B cell (primary cell): ENCODE measurements around the gene SMTN. TPM values are rescaled to one million over a fixed set of nuclear protein-coding genes. Genes with fewer than 3 reads are reported as not detected.

Source experiments
- ATAC-seq: fragments of 200-7000 bp; cut with Tn5 transposase; one replicate; pipeline ENCODE4 v1.10.0; 2021; ENCODE audit warnings: low read depth, mild to moderate bottlenecking, moderate number of reproducible peaks, moderate library complexity
- CTCF ChIA-PET: fragments of 350-600 bp; sonication (Branson Sonifier 250); formaldehyde crosslinking; loops from one replicate; lab custom pipeline; 2021; ENCODE audit warnings: antibody characterized with exemption, inconsistent platforms; lab: Charles Lee
- POLR2A ChIA-PET: fragments of 350-600 bp; sonication (Branson Sonifier 250); formaldehyde crosslinking; loops from one replicate; lab custom pipeline; 2021; ENCODE audit warnings: antibody characterized with exemption; lab: Charles Lee
- DNase-seq: peaks from one replicate; pipeline ENCODE4 v3.0.0; 2013
- H2AFZ ChIP-seq: 2 replicates; pipeline ENCODE4 v1.6.1; 2012; ENCODE audit warnings: mild to moderate bottlenecking, low read depth, low read length; ENCODE audit not compliant: insufficient read depth, poor library complexity, severe bottlenecking
- H3K27ac ChIP-seq, 2 donors: 1 replicate in 1 of 2; 2 replicates in 1 of 2; pipeline ENCODE4 v1.5.1; 2012 to 2013; ENCODE audit warnings: low read length in 2 of 2, mild to moderate bottlenecking in 2 of 2, moderate library complexity in 1 of 2
- H3K27me3 ChIP-seq, 4 experiments: fragments of 200-600 bp in 1 of 4; sonication (generic) in 1 of 4; replicated peaks in 1 of 4; 1 replicate in 2 of 4; 2 replicates in 2 of 4; pipeline versions ENCODE4 v1.6.1 to v1.7.0; 2013 to 2016; ENCODE audit warnings: low read length in 3 of 4, mild to moderate bottlenecking in 2 of 4, mixed read lengths in 1 of 4, moderate library complexity in 1 of 4; ENCODE audit not compliant: insufficient read depth in 4 of 4, control insufficient read depth in 3 of 4; ENCODE audit errors: control extremely low read depth in 1 of 4
- H3K36me3 ChIP-seq, 2 experiments: replicated peaks in 1 of 2; 1 replicate in 1 of 2; 2 replicates in 1 of 2; pipeline versions ENCODE4 v1.6.1 to v1.7.1; 2013; ENCODE audit warnings: low read length in 1 of 2; ENCODE audit not compliant: insufficient read depth in 2 of 2, control insufficient read depth in 1 of 2; ENCODE audit errors: control extremely low read depth in 1 of 2, extremely low read depth in 1 of 2
- H3K4me1 ChIP-seq, 2 donors: fragments of 200-600 bp in 1 of 2; sonication (generic) in 1 of 2; 1 replicate in 1 of 2; 2 replicates in 1 of 2; pipeline versions ENCODE4 v1.5.1 to v1.6.1; 2013 to 2017; ENCODE audit warnings: low read length in 2 of 2; ENCODE audit not compliant: control insufficient read depth in 2 of 2, insufficient read depth in 2 of 2
- H3K4me2 ChIP-seq: replicated peaks from 2 replicates; pipeline ENCODE3; 2012; ENCODE audit warnings: mild to moderate bottlenecking, low read depth, low read length; ENCODE audit not compliant: poor library complexity, severe bottlenecking
- H3K4me3 ChIP-seq, 5 experiments: fragments of 200-600 bp in 1 of 5; sonication (generic) in 1 of 5; 1 replicate in 3 of 5; 2 replicates in 2 of 5; pipeline versions ENCODE4 v1.5.1 to v1.7.0; 2011 to 2016; ENCODE audit warnings: low read length in 4 of 5, mild to moderate bottlenecking in 4 of 5, low read depth in 2 of 5, control low read depth in 1 of 5, moderate library complexity in 1 of 5; ENCODE audit not compliant: insufficient read depth in 1 of 5; ENCODE audit errors: control extremely low read depth in 1 of 5, extremely low read depth in 1 of 5
- H3K79me2 ChIP-seq: fragments of 200-600 bp; sonication (generic); one replicate; pipeline ENCODE4 v1.6.0; 2016; ENCODE audit warnings: low read length; ENCODE audit not compliant: control insufficient read depth, insufficient read depth
- H3K9ac ChIP-seq: fragments of 200-600 bp; sonication (generic); 2 replicates; pipeline ENCODE4 v1.6.1; 2017; ENCODE audit warnings: mild to moderate bottlenecking, low read length, moderate library complexity
- H3K9me3 ChIP-seq, 3 donors: one replicate each; pipeline versions ENCODE4 v1.6.1 to v1.7.1; 2013; ENCODE audit warnings: low read length in 2 of 3; ENCODE audit not compliant: control insufficient read depth in 2 of 3, insufficient read depth in 1 of 3; ENCODE audit errors: control extremely low read depth in 1 of 3
- H4K20me1 ChIP-seq: 2 replicates; pipeline ENCODE4 v1.6.0; 2012; ENCODE audit warnings: mild to moderate bottlenecking, low read length; ENCODE audit not compliant: insufficient read depth, control insufficient read depth, poor library complexity, severe bottlenecking
- H3K27ac Mint-ChIP-seq: one replicate; pipeline ENCODE4 v1.8.0; 2021; ENCODE audit warnings: mixed read lengths
- H3K27me3 Mint-ChIP-seq: one replicate; pipeline ENCODE4 v1.8.0; 2021; ENCODE audit warnings: mixed read lengths
- H3K4me1 Mint-ChIP-seq: one replicate; pipeline ENCODE4 v1.8.0; 2021; ENCODE audit warnings: mixed read lengths
- H3K4me3 Mint-ChIP-seq: one replicate; pipeline ENCODE4 v1.8.0; 2021; ENCODE audit warnings: mixed read lengths
- H3K9me3 Mint-ChIP-seq: one replicate; pipeline ENCODE4 v1.8.0; 2022; ENCODE audit warnings: mixed read lengths; ENCODE audit not compliant: insufficient read depth
- EZH2 ChIP-seq: IDR thresholded peaks from 2 replicates; pipeline ENCODE4 v1.6.1; 2012; ENCODE audit warnings: borderline replicate concordance, low read depth, mild to moderate bottlenecking, moderate library complexity, low read length; ENCODE audit not compliant: insufficient read depth, poor library complexity, severe bottlenecking
- WGBS: methylation state at CpG from one replicate; pipeline ENCODE4 v1.1.5; 2013; ENCODE audit warnings: missing lambda C conversion rate; ENCODE audit not compliant: insufficient coverage; 5-methylcytosine and 5-hydroxymethylcytosine counted together
- intact Hi-C: fragments of 100-400 bp; cut with micrococcal nuclease; formaldehyde crosslinking; loops from one replicate; pipeline ENCODE4 v1.10.0; 2022
- polyA plus RNA-seq: library from polyadenylated mRNA; depleted of rRNA; stranded (reverse); fragments of >200 nt; gene quantifications from 2 replicates; pipeline ENCODE4 v1.2.3, GENCODE V29; 2012
- total RNA-seq, 2 donors: library from RNA; stranded (reverse); fragments of 120-200 nt in 1 of 2; gene quantifications; 1 replicate in 1 of 2; 2 replicates in 1 of 2; pipeline versions ENCODE4 v1.2.3 to v1.2.4, GENCODE V29; 2013 to 2022
- TF ChIP-seq, protein P1 (sequence below): fragments of 200-600 bp; IDR thresholded peaks from one replicate; pipeline ENCODE4 v1.8.0; 2022; ENCODE audit warnings: antibody characterized with exemption, mild to moderate bottlenecking

The SMTN gene
- total and polyA plus RNA-seq, 2 donors (not counting 1 experiment from before 2014, with no cell fraction given), result 4.0 to 7.0 TPM

DNA sequence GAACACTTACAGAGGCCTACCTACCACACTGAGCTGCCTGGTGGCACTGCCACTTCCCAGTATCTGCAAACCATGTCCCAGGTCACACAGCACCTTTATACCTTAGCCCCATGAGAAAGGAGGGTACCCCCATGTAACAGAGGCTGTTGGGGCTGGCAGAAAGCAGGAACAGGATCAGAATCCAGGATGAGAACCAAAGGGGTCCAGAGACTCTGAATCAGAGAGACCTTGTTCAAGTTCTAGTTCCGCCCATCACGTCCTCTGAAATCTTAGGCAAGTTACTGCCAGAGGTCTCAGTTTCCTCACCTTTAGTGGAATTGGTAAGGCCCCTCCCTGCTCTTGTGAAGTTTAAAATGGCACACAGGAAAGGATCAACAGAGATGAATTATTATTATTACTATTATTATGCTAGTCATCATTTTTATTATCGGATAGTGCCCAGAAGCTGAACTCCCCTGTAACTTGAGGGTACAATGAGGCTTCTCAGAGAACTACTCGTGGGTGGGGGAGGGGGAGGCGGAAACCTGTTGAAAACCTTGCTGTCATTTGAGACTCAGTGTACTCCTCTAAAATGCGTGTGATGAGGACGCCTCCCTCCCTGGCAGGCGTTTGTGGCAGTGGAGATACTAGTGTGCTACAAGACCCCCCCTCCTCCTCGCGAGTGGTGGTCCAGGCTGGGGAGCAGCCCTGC is 17.0 kb downstream of the SMTN start:
- Mint-ChIP-seq H3K9me3 (no peaks in the 10 kb centered on the region), H3K27ac (no peak overlapping the region), H3K27me3 (no peaks in the 10 kb centered on the region), H3K4me1 (no peaks in the 10 kb centered on the region), H3K4me3 (no peak overlapping the region)
- TF ChIP-seq, protein P1, sequence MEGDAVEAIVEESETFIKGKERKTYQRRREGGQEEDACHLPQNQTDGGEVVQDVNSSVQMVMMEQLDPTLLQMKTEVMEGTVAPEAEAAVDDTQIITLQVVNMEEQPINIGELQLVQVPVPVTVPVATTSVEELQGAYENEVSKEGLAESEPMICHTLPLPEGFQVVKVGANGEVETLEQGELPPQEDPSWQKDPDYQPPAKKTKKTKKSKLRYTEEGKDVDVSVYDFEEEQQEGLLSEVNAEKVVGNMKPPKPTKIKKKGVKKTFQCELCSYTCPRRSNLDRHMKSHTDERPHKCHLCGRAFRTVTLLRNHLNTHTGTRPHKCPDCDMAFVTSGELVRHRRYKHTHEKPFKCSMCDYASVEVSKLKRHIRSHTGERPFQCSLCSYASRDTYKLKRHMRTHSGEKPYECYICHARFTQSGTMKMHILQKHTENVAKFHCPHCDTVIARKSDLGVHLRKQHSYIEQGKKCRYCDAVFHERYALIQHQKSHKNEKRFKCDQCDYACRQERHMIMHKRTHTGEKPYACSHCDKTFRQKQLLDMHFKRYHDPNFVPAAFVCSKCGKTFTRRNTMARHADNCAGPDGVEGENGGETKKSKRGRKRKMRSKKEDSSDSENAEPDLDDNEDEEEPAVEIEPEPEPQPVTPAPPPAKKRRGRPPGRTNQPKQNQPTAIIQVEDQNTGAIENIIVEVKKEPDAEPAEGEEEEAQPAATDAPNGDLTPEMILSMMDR, result no peak
- TF ChIP-seq EZH2, result no peak
- Histone ChIP-seq H3K36me3 (no peaks in the 10 kb centered on the region), H3K9ac (no peak overlapping the region), H3K79me2 (no peaks in the 10 kb centered on the region), H3K4me1 (no peaks in the 10 kb centered on the region), H2AFZ (no peak overlapping the region), H3K9me3 (no peaks in the 10 kb centered on the region), H4K20me1 (no peaks in the 10 kb centered on the region), H3K27me3 (no peaks in the 10 kb centered on the region), H3K4me2 (no peak overlapping the region), H3K4me3 (no peak overlapping the region), H3K27ac (no peak overlapping the region)
- intact Hi-C loops, result no loop called here
- ChIA-PET CTCF (no interaction called here), POLR2A (no interaction called here)
- WGBS, result 96% methylated on average over 9 of the region's 10 CpGs
- DNase-seq, result no peak
- ATAC-seq, result no peak

DNA sequence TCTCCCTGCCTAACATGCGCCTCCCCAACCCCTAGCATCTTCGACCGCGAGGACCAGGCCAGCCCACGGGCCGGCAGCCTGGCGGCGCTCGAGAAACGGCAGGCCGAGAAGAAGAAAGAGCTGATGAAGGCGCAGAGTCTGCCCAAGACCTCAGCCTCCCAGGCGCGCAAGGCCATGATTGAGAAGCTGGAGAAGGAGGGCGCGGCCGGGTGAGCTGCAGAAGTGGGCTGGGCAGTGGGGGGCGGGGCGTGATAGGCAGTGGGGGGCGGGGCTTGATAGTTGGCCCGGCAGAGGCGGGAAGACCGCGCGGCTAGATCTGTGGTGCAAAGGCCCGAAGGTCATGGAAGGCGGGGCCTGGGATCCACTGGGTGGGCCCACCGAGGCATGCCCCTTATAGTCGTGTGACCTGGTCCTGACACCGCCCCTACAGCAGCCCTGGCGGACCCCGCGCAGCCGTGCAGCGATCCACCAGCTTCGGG is 17.6 kb downstream of the SMTN start:
- Histone ChIP-seq H3K9ac (no peak overlapping the region), H2AFZ (no peak overlapping the region), H3K79me2 (no peaks in the 10 kb centered on the region), H3K4me2 (no peak overlapping the region), H4K20me1 (no peaks in the 10 kb centered on the region), H3K9me3 (no peaks in the 10 kb centered on the region), H3K36me3 (no peaks in the 10 kb centered on the region), H3K27me3 (no peaks in the 10 kb centered on the region), H3K27ac (no peak overlapping the region), H3K4me1 (no peaks in the 10 kb centered on the region), H3K4me3 (no peak overlapping the region)
- DNase-seq (no peak), ATAC-seq (no peak)
- ChIA-PET CTCF (no interaction called here), POLR2A (interaction anchor here (0.6 kb wide), 1 partner anchor 61 kb away, joined by 3 read pairs; the partner anchor contains the start of gene RNF185)
- H3K4me1 Mint-ChIP-seq, result no peaks in the 10 kb centered on the region
- TF ChIP-seq EZH2, result no peak
- WGBS, result 97% methylated on average over 28 of the region's 36 CpGs
- intact Hi-C loops, result no loop called here
- H3K9me3 Mint-ChIP-seq, result no peaks in the 10 kb centered on the region
- no peaks in the 10 kb centered on the region for H3K27me3 Mint-ChIP-seq
- no peak overlapping the region for H3K4me3 Mint-ChIP-seq
- H3K27ac Mint-ChIP-seq, result no peak overlapping the region
